ENCODE results near the gene PTGES2.
A peak's percentile ranks its signal among the peaks of the same experiment; 100 is the strongest.

PTGES2 gene

DNA sequence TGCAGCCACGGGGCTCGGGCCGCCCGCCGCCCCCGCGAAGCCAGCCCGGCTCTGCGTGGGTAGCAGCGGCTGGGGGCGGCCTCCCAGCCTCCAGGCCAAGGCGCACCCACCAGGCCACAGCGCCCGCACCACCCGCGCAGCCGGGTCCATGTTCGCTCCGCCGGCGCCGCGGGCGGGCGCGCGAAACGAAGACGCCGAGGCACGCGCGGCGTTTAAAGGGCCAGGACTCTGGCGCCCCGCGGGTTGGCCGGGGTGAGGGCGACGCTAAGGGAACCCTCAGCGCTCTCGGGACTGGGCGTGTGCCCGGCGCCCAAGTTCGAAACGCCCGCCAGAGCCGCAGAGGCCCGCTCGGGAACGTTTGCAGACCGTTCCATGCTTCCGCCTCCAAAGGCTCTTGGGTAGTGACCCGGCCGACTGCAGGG is at the start of gene PTGES2:
Gene PTGES2 (minus strand): TSS at position 162 of the 422 bp plus-strand sequence. CDS start 12 bp downstream, at position 150.
- DNase-seq, result peak; percentile 57 to 75

DNA sequence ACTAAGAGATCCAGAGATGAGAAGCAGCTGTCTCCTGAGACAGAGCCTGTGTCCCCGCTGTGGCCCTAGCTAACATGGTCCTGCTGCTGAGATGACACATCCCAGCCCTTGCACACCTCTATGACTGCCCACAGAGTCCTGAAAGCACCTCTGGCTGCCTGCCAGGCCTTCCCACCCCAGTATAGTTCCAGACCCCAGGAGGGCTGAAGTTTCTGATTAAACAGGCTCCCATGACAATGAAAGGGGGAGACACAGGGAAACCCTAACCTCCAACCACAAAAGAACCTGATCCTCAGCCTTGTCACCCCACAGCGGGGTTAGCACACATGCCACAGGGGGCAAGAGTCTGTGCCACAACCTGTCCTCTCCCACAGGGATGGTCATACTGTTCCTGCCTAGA is 48.2 kb upstream of the PTGES2 start:
- no peak for DNase-seq

DNA sequence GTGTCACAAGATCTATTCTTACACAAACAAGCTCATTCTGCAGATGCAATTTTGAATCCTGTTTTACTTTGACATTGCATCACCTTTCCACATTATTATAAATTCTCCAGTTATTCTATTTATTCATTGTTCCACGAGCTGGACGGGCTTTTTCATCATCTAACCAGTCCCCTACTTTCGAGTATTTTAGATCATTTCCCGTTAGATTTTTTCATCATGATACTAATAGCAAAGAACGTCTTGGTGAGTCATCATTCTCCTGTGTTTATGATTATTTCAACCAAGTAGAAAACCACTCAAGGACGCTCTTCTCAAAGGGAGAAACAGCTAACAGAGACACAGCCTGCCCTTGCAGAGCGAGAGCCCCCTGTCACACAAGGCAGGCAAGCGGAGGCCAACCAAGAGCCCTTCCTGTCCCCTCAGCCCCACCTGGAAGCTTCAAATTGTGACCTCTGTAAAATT is 47.6 kb upstream of the PTGES2 start:
- no peak for DNase-seq

DNA sequence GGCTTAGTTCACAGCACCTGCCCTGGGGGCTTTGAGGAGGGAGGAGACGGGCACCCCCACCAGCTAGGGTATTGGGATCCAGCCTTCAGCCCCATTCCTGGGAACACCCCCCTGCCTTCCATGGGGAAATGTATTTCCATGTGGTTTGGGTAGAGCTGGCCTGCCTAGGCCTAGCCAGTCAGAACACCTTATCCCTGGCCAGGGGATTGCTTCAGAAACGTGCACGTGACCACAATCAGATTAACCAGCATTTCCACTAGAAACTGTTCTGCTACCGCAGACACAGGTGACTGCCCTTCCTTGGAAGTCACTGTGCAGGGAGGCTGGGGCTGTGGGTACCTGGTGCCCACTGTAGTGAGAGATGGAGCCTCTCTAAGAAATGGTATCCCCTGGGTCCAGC is 46.5 kb upstream of the PTGES2 start:
- DNase-seq, result no peak

DNA sequence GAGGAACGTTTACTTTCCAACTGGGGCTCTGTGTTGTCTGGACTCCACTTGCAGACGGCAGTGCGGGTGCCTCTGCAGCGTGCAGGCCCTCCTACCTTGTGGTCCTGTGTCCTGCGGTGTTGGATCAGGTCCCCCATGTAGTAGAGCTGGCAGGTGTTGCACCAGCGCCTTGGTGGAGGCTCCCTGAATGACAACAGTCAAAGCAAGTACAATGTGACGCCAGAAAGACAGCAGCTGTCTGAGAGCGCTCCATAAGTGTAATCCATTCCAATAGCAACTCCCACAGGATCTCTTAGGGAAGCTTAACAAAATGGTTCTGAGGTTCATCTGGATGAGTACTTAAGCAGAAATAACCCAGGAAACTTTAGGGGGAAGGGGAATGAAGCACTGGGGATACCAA is 42.4 kb upstream of the PTGES2 start:
- DNase-seq, result no peak

DNA sequence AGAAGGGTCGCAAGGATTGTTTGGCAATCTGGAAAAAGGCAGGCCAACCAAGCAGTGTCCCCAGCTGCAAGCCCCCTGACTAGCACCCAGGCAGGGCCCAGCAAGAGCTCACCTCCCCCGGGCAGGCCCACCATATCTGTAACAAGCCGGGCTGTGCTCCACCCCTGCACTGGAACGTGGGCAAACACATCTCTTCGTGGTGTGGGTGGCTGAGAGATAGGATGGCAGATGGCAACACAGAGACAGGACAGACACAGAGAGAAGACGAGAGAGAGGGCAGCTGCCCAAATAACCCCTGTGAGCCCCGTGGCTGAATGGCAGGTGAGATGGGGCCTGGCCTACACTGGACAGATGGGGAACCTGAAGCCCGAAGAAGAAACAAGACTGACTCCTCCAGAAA is 42.0 kb upstream of the PTGES2 start:
- DNase-seq, result no peak

DNA sequence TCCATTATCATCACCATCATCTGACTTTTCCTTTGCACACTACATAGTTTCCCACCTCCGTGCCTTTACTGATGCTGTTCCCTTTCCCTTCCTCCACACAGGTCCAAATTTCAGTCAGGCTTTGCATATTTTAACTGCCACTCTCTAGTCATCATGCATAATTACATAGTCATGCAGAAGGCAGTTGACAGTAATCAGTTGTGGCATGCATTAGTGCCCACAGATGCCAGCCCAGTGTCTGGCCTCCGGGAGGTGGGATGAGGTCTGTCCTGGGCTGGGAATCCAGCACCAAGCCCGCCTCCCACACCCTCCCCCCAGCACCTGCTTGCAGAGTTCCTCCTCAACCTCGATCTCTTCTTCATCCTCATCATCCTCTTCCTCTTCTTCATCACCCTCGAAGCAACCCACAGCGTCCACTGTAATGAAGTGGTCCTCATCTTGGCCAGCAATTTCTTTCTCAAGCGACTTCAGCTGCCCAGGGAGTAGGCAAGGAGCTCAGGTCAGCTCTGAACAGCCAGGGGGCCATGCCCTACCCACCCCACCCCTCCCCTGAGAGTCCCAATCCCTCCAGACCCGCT is 41.3 kb upstream of the PTGES2 start:
- no peak for DNase-seq

DNA sequence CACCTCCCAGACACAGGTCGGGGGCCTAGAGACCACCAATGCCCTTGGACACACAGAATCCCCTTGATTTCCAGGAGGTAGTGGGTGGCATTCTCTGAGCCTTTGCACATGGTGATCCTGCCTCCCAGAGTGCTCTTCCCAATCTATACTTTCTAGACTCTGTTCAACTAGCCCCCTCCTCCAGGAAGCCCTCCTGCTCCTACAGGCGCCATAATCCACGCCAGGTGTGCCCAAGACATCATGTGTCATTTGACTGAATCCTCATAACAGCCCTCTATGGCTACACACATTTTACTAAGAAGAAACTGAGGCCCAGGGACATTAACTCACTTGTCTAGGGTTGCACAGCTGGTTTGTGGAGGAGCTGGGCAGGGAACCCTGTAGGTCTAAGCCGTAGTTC is 39.7 kb upstream of the PTGES2 start:
- DNase-seq, result no peak

DNA sequence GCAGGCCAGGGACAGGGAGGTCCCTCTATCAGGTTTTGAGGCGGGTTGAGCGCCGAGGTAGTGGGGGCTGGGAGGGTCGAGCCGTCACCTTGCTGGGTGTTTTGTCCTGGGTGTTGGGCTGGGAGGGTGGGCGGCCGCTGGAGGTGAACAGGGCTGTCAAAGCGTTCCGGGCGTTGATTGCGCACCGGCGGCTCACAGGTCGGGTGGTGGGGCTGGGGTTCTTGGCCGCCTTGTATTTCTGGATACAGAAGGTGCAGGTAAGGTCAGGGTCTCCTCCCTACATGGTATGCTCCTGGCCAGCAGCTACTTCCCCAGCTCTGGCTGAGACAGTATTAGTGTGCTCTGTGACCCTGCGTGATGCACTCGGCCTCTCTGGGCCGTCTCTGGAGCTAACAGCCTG is 38.6 kb upstream of the PTGES2 start:
- no peak for DNase-seq

DNA sequence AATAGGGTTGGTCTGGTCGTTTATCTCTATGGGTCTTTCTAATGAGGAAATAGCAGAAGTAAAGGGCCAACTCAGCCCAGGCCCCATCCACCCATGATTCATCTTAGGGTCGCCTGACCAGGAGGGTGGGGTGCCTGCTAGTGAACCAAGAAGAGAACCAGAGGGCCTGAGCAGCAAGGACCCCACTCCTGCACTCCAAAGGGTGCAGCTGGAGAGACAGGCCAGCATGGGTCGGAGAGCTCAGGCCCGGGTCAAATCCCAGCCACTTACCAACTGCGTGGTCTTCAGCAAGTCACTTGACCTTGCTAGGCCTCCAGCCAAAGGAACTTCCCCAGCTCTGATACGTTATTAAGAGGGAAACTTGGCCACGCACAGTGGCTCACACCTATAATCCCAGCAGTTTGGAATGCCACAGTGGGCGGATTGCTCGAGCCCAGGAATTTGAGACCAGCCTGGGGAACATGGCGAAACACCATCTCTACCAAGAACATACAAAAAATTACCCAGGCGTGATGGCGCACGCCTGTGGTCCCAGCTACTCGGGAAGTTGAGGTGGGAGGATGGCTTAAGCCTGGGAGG is 36.9 kb upstream of the PTGES2 start:
- DNase-seq, result no peak

DNA sequence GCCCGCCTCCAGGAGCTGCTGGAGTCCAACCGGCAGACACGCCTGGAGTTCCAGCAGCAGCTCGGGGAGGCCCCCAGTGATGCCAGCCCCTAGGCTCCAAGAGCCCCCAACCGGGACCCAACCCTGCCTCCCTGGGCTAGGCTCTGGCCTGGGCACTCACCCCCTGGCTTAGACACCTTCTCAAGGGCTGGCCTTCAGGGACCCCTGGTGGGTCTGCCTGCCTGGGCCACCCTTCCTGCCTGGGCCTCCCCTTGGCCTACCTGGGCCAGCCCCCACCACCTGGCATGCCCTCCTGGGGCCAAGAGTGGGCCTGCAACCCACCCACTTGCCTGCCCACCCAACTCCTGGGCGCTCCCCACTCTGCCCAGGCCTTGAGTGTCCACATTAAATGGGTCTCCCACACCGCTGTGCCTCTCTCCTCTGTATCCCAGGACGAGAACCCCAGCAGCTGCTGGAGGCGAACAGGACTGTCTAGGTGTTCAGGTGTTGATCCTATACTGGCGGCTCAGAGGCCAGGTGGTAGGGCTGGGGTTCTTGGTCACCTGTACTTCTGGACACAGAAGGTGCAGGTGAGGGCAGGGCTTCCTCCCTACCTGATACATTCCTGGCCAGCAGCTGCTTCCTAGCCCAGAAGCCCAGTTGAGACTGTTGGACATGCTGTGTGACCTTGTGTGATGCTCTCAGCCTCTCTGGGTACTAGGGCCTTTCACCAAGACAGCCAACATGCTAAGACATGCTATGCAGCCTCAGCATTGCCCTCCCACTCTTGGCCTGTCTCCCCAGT is 36.2 kb upstream of the PTGES2 start:
- DNase-seq, result no peak

DNA sequence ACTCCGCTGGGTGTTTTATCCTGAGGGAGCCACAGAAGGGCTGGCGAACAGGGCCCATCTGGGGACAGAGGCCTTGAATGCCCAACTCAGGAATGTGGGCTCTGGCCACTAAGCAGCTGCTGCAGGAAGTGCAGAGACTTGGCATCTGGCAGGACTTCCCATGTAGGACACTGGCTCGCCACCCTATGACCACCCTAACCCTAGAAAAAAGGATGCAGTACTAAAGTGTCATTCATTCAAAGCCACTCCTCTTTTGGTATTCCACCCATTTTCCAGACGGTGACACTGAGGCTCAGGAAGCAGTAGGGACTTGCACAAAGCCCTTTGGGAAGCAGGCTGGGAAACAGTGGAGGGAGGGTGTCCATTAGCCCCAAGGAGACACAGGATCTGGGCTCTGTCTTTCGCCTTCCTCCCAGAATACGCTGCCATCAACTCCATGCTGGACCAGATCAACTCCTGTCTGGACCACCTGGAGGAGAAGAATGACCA is 35.5 kb upstream of the PTGES2 start:
- DNase-seq, result no peak

DNA sequence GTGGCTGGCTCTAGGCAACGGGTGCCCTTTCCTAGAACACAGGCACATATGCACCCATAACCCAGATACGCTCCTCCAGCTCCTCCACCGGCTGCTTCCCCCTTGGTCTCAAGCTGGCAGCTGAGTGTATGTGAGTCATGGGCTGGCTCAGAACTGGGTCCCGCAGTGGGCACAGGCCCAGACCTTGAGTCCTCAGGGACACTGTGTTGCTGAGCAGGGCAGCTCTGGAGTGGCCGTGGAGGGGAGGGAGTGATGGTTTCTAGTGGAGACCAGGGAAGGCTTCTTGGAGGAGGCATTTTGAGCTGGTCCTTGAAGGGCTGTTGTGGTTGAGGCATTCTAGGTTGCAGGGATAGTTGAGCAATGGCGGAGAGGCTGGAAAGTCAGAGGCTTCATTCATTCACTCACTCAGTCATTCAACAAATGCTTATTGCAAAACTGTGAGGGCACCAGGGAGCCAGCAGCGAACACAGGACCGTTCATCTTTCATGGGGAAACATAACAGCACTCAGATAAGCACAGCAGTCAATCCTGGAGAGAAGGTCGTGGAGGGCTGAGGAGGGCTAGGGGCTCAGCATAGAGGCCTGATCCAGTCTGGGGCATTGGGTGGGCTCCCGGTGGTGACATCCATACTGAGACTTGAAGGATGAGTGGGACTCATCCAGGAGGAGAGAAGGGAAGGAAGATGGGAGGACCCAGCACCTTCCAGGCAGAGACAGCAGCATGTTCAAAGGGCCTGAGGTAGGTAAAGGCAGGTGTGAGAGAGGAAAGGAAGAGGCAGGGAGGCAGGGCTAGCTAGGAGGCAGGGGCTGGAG is 34.9 kb upstream of the PTGES2 start:
- DNase-seq, result no peak

DNA sequence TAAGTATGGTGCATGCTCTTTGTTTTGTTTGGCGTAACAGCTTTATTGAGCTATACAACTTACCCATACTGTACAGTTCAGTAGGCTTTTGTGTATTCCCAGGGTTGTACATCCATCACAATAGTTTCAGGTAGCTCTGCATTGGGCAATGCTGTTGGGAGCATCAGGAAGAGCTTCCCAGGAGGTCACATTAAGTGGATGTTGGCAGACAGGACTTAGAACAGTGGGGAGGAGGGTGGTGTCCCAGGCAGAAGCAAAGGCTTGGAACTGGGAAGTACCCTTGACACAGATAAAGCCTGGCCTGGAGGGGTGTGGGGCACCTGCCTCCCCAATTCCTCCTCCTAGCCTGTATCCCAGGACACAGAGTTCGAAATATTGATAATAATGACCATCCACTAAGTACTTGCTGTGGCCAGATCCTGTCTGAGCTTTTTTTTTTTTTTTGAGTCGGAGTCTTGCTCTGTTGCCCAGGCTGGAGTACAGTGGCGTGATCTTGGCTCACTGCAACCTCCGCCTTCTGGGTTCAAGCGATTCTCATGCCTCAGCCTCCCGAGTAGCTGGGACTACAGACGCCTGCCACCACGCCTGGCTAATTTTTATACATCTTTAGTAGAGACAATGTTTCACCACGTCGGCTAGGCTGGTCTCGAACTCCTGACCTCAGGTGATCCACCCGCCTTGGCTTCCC is 33.8 kb upstream of the PTGES2 start:
- DNase-seq, result no peak

DNA sequence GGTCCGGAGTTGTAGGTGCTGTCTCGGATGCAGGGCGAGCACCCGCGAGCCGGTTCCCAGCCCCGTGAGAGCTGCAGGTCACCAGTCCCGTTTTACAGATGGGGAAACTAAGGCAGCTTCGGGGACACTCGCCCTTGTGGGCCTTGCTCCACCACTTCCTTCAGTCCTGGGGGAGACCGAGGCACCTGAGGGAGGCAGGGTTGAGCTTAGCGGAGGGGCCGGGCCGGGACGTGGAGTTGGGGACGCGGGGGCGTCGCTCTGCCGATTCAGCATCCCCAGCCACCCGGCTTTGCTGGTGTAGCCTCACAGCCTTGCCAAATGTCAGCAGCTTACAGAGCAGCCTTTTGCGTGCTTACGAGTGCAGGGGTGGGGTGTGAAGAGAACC is 33.1 kb upstream of the PTGES2 start:
- DNase-seq, result no peak

DNA sequence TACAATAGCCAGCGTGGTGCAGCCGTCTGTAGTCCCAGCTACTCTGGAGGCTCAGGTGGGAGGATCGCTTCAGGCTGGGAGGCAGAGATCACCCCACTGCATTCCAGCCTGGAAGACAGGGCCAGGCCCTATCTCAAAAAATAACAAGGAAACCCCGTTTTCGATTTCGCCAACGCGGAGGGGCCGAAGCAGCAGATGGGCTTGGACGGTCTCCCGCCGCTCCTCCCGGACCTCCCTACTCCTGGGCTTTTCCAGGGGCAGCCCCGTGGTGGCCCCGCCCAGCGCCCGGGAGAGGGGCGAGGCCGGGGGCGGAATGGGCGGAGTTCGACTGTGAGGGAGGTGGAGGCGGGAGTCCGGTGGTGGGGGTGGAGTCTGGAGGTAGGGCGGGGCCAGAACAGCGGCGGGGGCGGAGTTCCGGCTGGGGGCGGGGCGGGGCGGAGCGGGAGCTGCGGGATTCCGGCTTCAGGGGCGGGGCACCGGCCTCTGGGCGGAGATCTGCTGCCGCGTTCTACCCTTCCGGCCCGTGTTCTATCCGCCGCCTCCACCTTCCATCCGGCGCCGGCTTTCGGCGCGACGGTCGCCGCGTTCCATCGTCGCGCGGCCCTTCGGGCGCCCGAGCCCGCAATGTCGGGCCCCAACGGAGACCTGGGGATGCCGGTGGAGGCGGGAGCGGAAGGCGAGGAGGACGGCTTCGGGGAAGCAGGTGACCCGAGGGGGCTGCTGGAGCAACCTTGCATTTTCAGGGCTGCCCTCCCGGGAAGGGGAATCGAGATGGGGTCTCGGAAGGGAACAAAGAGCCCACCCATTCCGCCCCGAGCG is 32.5 kb upstream of the PTGES2 start, which contains the start of gene BBLN:
Gene BBLN (plus strand): TSS at position 482 of the 819 bp plus-strand sequence. CDS start 143 bp downstream, at position 625.
- DNase-seq, result peak; percentile 90 to 93

DNA sequence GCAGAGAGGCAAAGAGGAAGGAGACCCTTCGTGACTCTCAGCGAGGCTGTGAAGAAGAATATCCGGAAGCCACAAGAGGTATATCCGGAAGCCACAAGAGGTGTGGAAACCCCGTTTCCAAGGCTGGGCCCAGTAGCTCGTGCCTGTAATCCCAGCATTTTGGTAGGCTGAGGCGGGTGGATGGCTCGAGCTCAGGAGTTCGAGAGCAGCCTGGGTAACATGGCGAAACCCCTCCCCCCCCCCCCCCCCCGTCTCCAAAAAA is 31.9 kb upstream of the PTGES2 start:
- DNase-seq, result peak in 1 of 2 donors; percentile 59

DNA sequence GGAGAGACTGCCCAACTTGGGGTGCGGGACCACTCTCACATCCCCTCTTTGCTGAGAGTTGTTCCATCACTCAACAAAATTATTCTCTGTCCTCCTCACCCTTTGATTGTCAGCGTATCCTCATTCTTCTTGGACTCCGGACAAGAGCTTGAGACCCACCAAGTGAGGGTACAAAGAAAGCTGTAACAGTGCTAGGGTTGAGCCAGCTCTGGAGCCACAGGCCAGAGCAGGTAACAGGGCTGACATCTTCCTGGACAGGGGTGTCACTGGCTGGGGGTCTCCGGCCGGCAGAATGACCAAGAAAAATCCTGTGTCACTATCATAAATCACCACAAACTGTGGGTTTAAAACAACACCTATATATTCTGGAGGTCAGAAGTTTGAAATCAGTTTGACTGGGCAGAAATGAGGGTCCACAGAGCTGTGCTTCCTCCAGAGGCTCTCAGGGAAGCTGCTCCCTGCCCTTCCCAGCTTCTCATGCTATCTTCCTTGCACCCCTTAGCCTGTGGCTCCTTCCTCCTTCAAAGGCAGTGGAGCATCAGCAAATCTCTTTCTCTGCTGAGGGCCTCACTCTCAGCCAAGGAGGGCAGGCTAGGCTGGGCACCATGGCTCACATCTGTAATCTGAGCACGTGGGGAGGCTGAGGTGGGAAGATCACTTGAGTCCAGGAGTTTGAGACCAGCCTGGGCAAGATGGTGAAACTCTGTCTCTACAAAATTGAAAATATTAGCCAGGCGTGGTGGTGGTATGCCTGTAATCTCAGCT is 28.4 kb upstream of the PTGES2 start:
- DNase-seq, result no peak

DNA sequence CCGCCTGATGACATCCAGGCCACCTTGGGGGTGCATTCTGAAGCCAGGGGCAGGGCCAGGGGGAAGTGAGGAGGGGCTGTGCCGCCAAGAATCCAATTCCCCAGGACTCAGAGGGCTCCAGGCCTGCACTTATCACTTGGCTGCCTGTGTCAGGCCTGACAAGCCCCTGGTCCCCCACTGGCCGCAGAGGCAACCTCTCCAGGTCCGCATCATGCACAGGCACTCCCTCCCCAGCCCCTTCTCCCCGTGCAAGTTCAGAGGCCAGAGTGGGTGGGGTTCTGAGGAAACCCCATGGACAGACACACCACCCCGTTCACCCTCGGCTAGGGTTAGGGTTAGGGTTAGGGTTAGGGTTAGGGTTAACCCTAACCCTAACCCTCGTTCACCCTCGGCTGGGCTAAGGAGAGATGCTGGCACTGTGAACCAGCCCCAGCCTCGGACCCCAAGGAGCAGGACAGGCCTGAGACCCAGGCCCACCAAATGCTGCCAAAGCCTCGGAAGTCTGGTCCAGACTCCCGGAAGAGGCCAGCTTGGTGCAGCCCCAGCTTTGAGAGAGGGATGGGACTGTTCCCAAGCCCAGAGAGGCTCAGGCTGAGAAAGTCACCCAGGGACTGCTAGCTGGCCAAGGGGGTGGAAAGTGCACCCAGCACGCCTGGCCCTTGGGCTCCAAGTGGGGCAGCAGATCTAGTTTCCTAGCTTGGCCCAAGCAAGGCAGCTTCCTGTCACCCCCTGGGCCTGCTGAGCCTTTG is 26.6 kb upstream of the PTGES2 start:
- DNase-seq, result no peak

Data from bone marrow (tissue), 2 donors.